OCI-LY7 (cell line): Measurements from ENCODE around the gene OR52W1. TPM values are rescaled to one million over a fixed set of nuclear protein-coding genes. Genes with fewer than 3 reads are reported as not detected.

Experiments used
- BruUV-seq: library from RNA; stranded (reverse); fragments of 400-500 nt; replicated peaks from 2 replicates; lab custom pipeline; 2021; lab: Mats Ljungman, UMichigan
- CTCF ChIA-PET: fragments of 300-600 bp; sonication (Branson Sonifier 250); formaldehyde crosslinking; loops from one replicate; lab custom pipeline; 2022; ENCODE audit warnings: antibody characterized with exemption; ENCODE audit not compliant: unreplicated experiment; lab: Charles Lee
- POLR2A ChIA-PET: fragments of 300-600 bp; sonication (Branson Sonifier 250); formaldehyde crosslinking; loops from one replicate; lab custom pipeline; 2022; ENCODE audit warnings: antibody characterized with exemption; lab: Charles Lee
- DNase-seq: peaks from one replicate; pipeline ENCODE4 v3.0.0-alpha.2; 2015; ENCODE audit warnings: low spot score
- H2AFZ ChIP-seq: fragments of 200-600 bp; sonication (generic), shearing (Covaris generic); 2 replicates; pipeline ENCODE4 v1.6.1; 2014; ENCODE audit warnings: mild to moderate bottlenecking, antibody characterized with exemption, low read length, moderate library complexity
- H3K27ac ChIP-seq: fragments of 200-600 bp; sonication (generic); 2 replicates; pipeline ENCODE4 v1.5.1; 2014; ENCODE audit warnings: mixed run types, low read depth, mild to moderate bottlenecking, moderate library complexity, low read length, inconsistent platforms; ENCODE audit not compliant: poor library complexity, severe bottlenecking
- H3K36me3 ChIP-seq: fragments of 200-600 bp; sonication (generic); 2 replicates; pipeline ENCODE4 v1.6.1; 2014; ENCODE audit warnings: mild to moderate bottlenecking, antibody characterized with exemption, low read length, moderate library complexity, mixed read lengths; ENCODE audit not compliant: insufficient read depth
- H3K4me1 ChIP-seq: fragments of 200-600 bp; sonication (generic); 2 replicates; pipeline ENCODE4 v1.5.1; 2014; ENCODE audit warnings: mild to moderate bottlenecking, low read length; ENCODE audit not compliant: insufficient read depth, poor library complexity, severe bottlenecking
- H3K4me2 ChIP-seq: fragments of 200-600 bp; sonication (generic); 2 replicates; pipeline ENCODE4 v1.6.1; 2014; ENCODE audit warnings: mild to moderate bottlenecking, low read length
- H3K4me3 ChIP-seq: fragments of 200-600 bp; sonication (generic); 2 replicates; pipeline ENCODE4 v1.5.1; 2014; ENCODE audit warnings: mild to moderate bottlenecking, low read depth, low read length; ENCODE audit not compliant: poor library complexity, severe bottlenecking
- H3K79me2 ChIP-seq: fragments of 200-600 bp; sonication (generic); 2 replicates; pipeline ENCODE4 v1.6.1; 2016; ENCODE audit warnings: low read depth, mild to moderate bottlenecking, low read length, moderate library complexity, mixed read lengths; ENCODE audit not compliant: insufficient read depth
- H3K9me2 ChIP-seq: fragments of 200-600 bp; sonication (generic); 2 replicates; pipeline ENCODE4 v1.6.1; 2016; ENCODE audit warnings: mild to moderate bottlenecking, low read length, mixed read lengths; ENCODE audit not compliant: insufficient read depth
- H3K9me3 ChIP-seq: fragments of 200-600 bp; sonication (generic); 2 replicates; pipeline ENCODE4 v1.6.1; 2014; ENCODE audit warnings: mild to moderate bottlenecking, mixed run types, low read length, mixed read lengths
- H4K20me1 ChIP-seq: fragments of 200-600 bp; sonication (generic); 2 replicates; pipeline ENCODE4 v1.6.1; 2014; ENCODE audit warnings: mild to moderate bottlenecking, antibody characterized with exemption, low read length, moderate library complexity, mixed read lengths; ENCODE audit not compliant: insufficient read depth
- EZH2phosphoT487 ChIP-seq: fragments of 200-600 bp; sonication (generic); IDR thresholded peaks from 2 replicates; pipeline ENCODE4 v1.6.1; 2018; ENCODE audit warnings: low read depth, borderline replicate concordance, mild to moderate bottlenecking, mixed run types, antibody characterized with exemption, low read length, moderate library complexity, mixed read lengths
- intact Hi-C: fragments of 100-400 bp; cut with micrococcal nuclease; formaldehyde crosslinking; loops from one replicate; pipeline ENCODE4 v1.10.0; 2022; ENCODE audit not compliant: unreplicated experiment
- total RNA-seq, 2 experiments: library from RNA; depleted of rRNA in 1 of 2; stranded (reverse); fragments of >200 nt in 1 of 2; shearing (Covaris generic) in 1 of 2; gene quantifications; 2 replicates each; pipeline ENCODE4 v1.2.3, GENCODE V29; 2014 to 2022
- TF ChIP-seq, protein P1 (sequence below): fragments of 200-600 bp; sonication (generic); conservative IDR thresholded peaks from 2 replicates; pipeline ENCODE4 v1.5.1; 2014; ENCODE audit warnings: mild to moderate bottlenecking, antibody characterized with exemption, low read length, moderate library complexity, mixed read lengths

Gene OR52W1
- total RNA-seq, 2 experiments from 2014 or later = not detected

DNA sequence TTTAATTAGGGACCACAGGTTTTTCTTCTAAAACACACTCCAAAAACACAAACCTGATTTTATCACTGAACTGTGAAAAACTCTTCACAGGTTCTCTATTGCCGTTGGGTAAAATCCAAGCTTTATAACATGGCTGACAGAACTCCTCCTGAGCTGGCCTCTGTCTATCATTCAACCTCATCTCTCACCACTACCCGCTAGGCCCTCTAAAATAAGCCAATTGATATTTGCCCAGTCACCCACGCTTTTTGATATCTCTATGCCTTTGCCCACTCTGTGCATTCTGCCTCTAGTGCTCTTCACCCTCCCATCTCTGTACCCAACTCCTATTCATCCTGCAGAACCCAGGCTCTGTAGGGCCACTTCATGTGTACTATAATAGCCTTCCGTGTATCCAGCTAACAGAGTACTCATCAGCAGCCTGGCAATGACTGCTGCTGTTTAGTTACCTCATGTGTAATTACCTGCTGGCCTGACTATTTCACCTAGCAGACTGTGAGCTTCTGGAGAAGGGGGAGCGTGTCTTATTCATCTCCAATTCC lies 38.8 kb downstream of the OR52W1 start:
- Histone ChIP-seq H3K36me3 (no peaks in the 10 kb centered on the region), H2AFZ (peak overlapping the region; percentile 42), H3K27ac (no peak overlapping the region), H3K79me2 (peaks cover 14% of the 10 kb centered on the region; the same call in 1 of the 2 replicates), H3K4me1 (peaks cover 30% of the 10 kb centered on the region), H4K20me1 (no peaks in the 10 kb centered on the region), H3K9me3 (no peaks in the 10 kb centered on the region), H3K4me3 (no peak overlapping the region), H3K4me2 (no peak overlapping the region), H3K9me2 (no peaks in the 10 kb centered on the region)
- TF ChIP-seq, protein P1, sequence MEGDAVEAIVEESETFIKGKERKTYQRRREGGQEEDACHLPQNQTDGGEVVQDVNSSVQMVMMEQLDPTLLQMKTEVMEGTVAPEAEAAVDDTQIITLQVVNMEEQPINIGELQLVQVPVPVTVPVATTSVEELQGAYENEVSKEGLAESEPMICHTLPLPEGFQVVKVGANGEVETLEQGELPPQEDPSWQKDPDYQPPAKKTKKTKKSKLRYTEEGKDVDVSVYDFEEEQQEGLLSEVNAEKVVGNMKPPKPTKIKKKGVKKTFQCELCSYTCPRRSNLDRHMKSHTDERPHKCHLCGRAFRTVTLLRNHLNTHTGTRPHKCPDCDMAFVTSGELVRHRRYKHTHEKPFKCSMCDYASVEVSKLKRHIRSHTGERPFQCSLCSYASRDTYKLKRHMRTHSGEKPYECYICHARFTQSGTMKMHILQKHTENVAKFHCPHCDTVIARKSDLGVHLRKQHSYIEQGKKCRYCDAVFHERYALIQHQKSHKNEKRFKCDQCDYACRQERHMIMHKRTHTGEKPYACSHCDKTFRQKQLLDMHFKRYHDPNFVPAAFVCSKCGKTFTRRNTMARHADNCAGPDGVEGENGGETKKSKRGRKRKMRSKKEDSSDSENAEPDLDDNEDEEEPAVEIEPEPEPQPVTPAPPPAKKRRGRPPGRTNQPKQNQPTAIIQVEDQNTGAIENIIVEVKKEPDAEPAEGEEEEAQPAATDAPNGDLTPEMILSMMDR = no peak
- TF ChIP-seq EZH2phosphoT487 = no peak
- no TSS peak for BruUV-seq
- ChIA-PET POLR2A (interaction anchor here (0.5 to 1.5 kb wide), 3 partner anchors 13 to 206 kb away, joined by 4 to 7 read pairs (median 4); partner anchors contain the start of gene C11orf42), CTCF (no interaction called here)
- intact Hi-C loops = loop anchor here (10.0 kb wide), 3 partner anchors 447 to 687 kb away; partner anchors contain the start of genes MRPL17, OR2D3, TRIM22 and TRIM5
- no peak for DNase-seq

DNA sequence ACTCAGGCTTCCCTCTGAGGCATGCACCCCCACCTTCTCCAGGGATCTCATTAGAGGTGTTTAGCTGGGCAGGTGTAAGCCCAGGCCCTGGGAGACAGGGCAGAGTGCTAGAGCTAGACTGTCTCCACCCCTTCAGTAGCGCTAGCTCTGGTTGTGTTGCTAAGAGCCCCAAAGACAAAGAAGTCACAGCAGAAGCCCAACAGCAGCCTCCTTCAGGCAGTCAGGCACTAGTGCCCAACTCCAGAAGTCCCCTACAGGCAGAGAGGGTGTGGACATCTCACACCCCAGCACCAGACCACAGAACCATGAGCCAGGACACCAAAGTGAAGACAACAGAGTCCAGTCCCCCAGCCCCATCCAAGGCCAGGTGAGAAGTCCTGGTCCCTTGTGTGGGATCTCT lies 39.9 kb downstream of the OR52W1 start, which contains the start of gene CNGA4:
Gene CNGA4, plus strand, starts transcription at position 188 of the 400 bp plus-strand sequence. Its CDS starts 118 bp downstream, at position 306.
- Histone ChIP-seq H3K4me3 (no peak within 1 kb of the TSS), H3K79me2 (peaks cover 3% of the 10 kb centered on the region; the same call in 1 of the 2 replicates), H3K36me3 (no peaks in the 10 kb centered on the region), H3K9me3 (no peaks in the 10 kb centered on the region), H3K9me2 (no peaks in the 10 kb centered on the region), H2AFZ (peak within 1 kb of the TSS; percentile 42), H3K4me1 (peaks cover 19% of the 10 kb centered on the region), H4K20me1 (no peaks in the 10 kb centered on the region), H3K27ac (no peak within 1 kb of the TSS), H3K4me2 (peak within 1 kb of the TSS; percentile 38)
- TF ChIP-seq, protein P1 = no peak
- TF ChIP-seq EZH2phosphoT487 = no peak
- DNase-seq = peak; percentile 19
- ChIA-PET CTCF (interaction anchor here (1.1 kb wide), 1 partner anchor 12 kb away, joined by 5 read pairs; no protein-coding TSS in a partner anchor), POLR2A (interaction anchor here (0.6 to 1.3 kb wide), 4 partner anchors 33 to 1736 kb away, joined by 3 to 7 read pairs (median 3); partner anchors contain the start of genes C11orf42 and TPP1)
- BruUV-seq = no TSS peak
- intact Hi-C loops = loop anchor here (10.0 kb wide), 3 partner anchors 446 to 686 kb away; partner anchors contain the start of genes MRPL17, OR2D3, TRIM22 and TRIM5
